ENCODE data around the gene SHC4. TPM values are rescaled to one million over a fixed set of nuclear protein-coding genes. Genes with fewer than 3 reads are reported as not detected.

Gene SHC4
- total RNA-seq, 2 experiments from 2014 or later = 0.41 to 1.3 TPM

GRCh38 chr15:48888191-48888590 lies 75.5 kb downstream of the SHC4 start:
- DNase-seq (ENCODE audit: low spot score) = no peak
- TF ChIP-seq EZH2phosphoT487 (IDR thresholded peaks at IDR 0.05; ENCODE audit: borderline replicate concordance, low read depth, low read length) (no peak), CTCF (conservative IDR thresholded peaks at IDR 0.05; ENCODE audit: low read length) (no peak)
- POLR2A ChIA-PET = interaction anchor here (1.0 kb wide), 1 partner anchor 10 kb away, joined by 3 read pairs; the partner anchor contains the start of gene EID1
- no peaks in the 10 kb centered on the region for H3K36me3 ChIP-seq (ENCODE audit: insufficient read depth, low read length)
- no peaks in the 10 kb centered on the region for H3K79me2 ChIP-seq (ENCODE audit: insufficient read depth, low read depth, low read length)
- no peaks in the 10 kb centered on the region for H3K4me1 ChIP-seq (ENCODE audit: insufficient read depth, low read length, poor library complexity, severe bottlenecking)
- H3K4me3 ChIP-seq (ENCODE audit: low read depth, low read length, poor library complexity, severe bottlenecking) = no peak overlapping the region
- peak overlapping the region; percentile 36; the same call in 1 of the 2 replicates for H2AFZ ChIP-seq (ENCODE audit: low read length)
- CTCF ChIA-PET (ENCODE audit: unreplicated experiment) = no interaction called here
- no peak overlapping the region; the same call in 1 of the 2 replicates for H3K4me2 ChIP-seq (ENCODE audit: low read length)
- H4K20me1 ChIP-seq (ENCODE audit: insufficient read depth, low read length) = no peaks in the 10 kb centered on the region
- no peaks in the 10 kb centered on the region for H3K9me3 ChIP-seq (ENCODE audit: low read length)
- BruUV-seq (replicated peaks) = no TSS peak
- intact Hi-C loops (cut with micrococcal nuclease; ENCODE audit: unreplicated experiment) = no loop called here
- no peak overlapping the region for H3K27ac ChIP-seq (ENCODE audit: low read depth, low read length, poor library complexity, severe bottlenecking)
- no peaks in the 10 kb centered on the region for H3K9me2 ChIP-seq (ENCODE audit: insufficient read depth, low read length)

- no TSS peak for BruUV-seq (replicated peaks)
- CTCF ChIA-PET (ENCODE audit: unreplicated experiment) = no interaction called here
- intact Hi-C loops (cut with micrococcal nuclease; ENCODE audit: unreplicated experiment) = no loop called here
- Histone ChIP-seq H3K9me3 (ENCODE audit: low read length) (no peaks in the 10 kb centered on the region), H2AFZ (ENCODE audit: low read length) (no peak overlapping the region), H3K79me2 (ENCODE audit: insufficient read depth, low read depth, low read length) (no peaks in the 10 kb centered on the region), H3K4me2 (ENCODE audit: low read length) (no peak overlapping the region), H4K20me1 (ENCODE audit: insufficient read depth, low read length) (peaks cover 3% of the 10 kb centered on the region; the same call in 1 of the 2 replicates), H3K9me2 (ENCODE audit: insufficient read depth, low read length) (no peaks in the 10 kb centered on the region), H3K36me3 (ENCODE audit: insufficient read depth, low read length) (no peaks in the 10 kb centered on the region), H3K4me1 (ENCODE audit: insufficient read depth, low read length, poor library complexity, severe bottlenecking) (no peaks in the 10 kb centered on the region), H3K4me3 (ENCODE audit: low read depth, low read length, poor library complexity, severe bottlenecking) (no peak overlapping the region), H3K27ac (ENCODE audit: low read depth, low read length, poor library complexity, severe bottlenecking) (no peak overlapping the region)
- no peak for DNase-seq (ENCODE audit: low spot score)
- POLR2A ChIA-PET = interaction anchor here (0.7 to 1.0 kb wide), 3 partner anchors 9 to 488 kb away, joined by 3 read pairs; partner anchors contain the start of gene EID1
- no peak for TF ChIP-seq CTCF (conservative IDR thresholded peaks at IDR 0.05; ENCODE audit: low read length)
- TF ChIP-seq EZH2phosphoT487 (IDR thresholded peaks at IDR 0.05; ENCODE audit: borderline replicate concordance, low read depth, low read length) = no peak
Measured at GRCh38 chr15:48887144-48887543, 76.6 kb downstream of the SHC4 start.

GRCh38 chr15:48883699-48884098 lies 80.0 kb downstream of the SHC4 start:
- BruUV-seq (replicated peaks) = no TSS peak
- H2AFZ ChIP-seq (ENCODE audit: low read length) = no peak overlapping the region
- H3K4me2 ChIP-seq (ENCODE audit: low read length) = no peak overlapping the region
- peaks cover 30% of the 10 kb centered on the region for H4K20me1 ChIP-seq (ENCODE audit: insufficient read depth, low read length)
- intact Hi-C loops (cut with micrococcal nuclease; ENCODE audit: unreplicated experiment) = no loop called here
- no peak overlapping the region for H3K27ac ChIP-seq (ENCODE audit: low read depth, low read length, poor library complexity, severe bottlenecking)
- peaks cover 16% of the 10 kb centered on the region for H3K4me1 ChIP-seq (ENCODE audit: insufficient read depth, low read length, poor library complexity, severe bottlenecking)
- H3K36me3 ChIP-seq (ENCODE audit: insufficient read depth, low read length) = peaks cover 20% of the 10 kb centered on the region
- ChIA-PET POLR2A (no interaction called here), CTCF (ENCODE audit: unreplicated experiment) (no interaction called here)
- TF ChIP-seq CTCF (conservative IDR thresholded peaks at IDR 0.05; ENCODE audit: low read length) (no peak), EZH2phosphoT487 (IDR thresholded peaks at IDR 0.05; ENCODE audit: borderline replicate concordance, low read depth, low read length) (no peak)
- H3K9me3 ChIP-seq (ENCODE audit: low read length) = no peaks in the 10 kb centered on the region
- DNase-seq (ENCODE audit: low spot score) = no peak
- H3K79me2 ChIP-seq (ENCODE audit: insufficient read depth, low read depth, low read length) = peaks cover 22% of the 10 kb centered on the region
- no peaks in the 10 kb centered on the region for H3K9me2 ChIP-seq (ENCODE audit: insufficient read depth, low read length)
- no peak overlapping the region for H3K4me3 ChIP-seq (ENCODE audit: low read depth, low read length, poor library complexity, severe bottlenecking)

All from OCI-LY7 (cell line).